22Rv1 (cell line): ENCODE measurements around the gene TOP1.

Source experiments
- ZFX ChIP-seq: fragments of 450-650 bp; IDR thresholded peaks from 2 replicates; pipeline ENCODE4 v1.6.1; 2017; ENCODE audit warnings: antibody characterized with exemption, borderline replicate concordance
- TF ChIP-seq, protein P1 (sequence below): fragments of 450-650 bp; IDR thresholded peaks from 2 replicates; pipeline ENCODE4 v1.5.1; 2017; ENCODE audit warnings: mild to moderate bottlenecking

DNA sequence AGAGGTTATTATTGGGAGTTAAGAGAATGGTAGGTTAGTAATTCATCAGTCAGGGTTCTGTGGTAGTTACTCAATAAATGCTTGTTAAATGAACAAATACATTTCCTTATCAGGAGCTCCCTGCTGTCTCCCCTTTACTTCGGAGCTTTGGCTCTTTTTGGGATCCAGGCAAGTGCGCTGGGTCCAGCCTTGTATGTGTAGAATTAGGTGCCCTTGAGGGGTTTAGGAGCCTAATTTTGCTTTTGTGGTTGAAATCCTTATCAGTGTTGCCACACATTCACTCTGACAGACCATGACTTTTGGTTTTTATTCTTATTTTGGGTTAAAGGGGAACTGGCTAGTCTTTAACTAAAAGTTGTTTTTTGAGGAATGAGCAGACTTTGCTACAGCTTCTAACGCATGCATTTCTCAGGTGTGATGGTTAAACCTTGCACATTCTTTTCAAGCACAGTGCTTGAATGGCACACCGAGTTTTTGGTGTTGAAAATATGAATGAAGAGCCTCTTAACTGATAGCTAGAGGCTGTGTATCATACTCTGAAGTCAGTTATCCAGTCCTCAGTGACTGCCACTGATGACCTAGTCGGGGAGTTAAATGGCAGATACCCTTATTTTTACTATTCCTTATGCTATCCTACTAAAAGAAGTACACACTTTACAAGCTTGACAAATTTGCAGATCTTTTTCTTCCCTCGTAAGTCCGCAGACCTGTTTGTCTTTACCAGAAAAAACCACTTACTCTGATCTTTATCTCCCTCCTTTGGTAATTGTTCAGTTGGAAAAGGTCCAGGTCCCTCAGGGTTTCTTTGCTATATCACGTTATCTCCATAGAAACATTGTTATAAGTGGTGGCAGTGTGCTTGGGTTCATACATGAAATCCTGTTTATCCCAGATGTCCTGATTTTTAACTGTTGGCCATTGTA lies 58.0 kb downstream of the TOP1 start:
- TF ChIP-seq, protein P1, sequence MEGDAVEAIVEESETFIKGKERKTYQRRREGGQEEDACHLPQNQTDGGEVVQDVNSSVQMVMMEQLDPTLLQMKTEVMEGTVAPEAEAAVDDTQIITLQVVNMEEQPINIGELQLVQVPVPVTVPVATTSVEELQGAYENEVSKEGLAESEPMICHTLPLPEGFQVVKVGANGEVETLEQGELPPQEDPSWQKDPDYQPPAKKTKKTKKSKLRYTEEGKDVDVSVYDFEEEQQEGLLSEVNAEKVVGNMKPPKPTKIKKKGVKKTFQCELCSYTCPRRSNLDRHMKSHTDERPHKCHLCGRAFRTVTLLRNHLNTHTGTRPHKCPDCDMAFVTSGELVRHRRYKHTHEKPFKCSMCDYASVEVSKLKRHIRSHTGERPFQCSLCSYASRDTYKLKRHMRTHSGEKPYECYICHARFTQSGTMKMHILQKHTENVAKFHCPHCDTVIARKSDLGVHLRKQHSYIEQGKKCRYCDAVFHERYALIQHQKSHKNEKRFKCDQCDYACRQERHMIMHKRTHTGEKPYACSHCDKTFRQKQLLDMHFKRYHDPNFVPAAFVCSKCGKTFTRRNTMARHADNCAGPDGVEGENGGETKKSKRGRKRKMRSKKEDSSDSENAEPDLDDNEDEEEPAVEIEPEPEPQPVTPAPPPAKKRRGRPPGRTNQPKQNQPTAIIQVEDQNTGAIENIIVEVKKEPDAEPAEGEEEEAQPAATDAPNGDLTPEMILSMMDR = no peak
- TF ChIP-seq ZFX = no peak
